ENCODE results near the gene IFT88.

DNA sequence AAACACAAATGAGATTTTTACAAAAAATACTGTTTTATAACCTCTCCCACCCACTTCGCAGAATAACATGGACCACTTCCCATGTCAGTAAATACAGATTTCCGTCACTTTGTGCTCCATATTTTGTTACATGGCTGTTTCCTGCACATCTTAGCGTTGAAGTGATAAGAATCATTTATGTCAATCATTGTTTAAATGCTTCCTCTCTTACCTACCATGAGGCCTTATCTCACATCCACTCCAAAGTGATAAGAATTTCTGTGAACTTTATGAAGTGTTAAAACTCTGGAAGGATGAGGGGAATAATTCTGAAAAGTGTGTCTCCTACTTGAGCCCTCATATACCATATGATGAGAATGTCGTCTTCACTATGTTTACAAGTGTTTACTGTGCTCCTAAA is 100.0 kb downstream of the IFT88 start:
- TF ChIP-seq, protein P1, sequence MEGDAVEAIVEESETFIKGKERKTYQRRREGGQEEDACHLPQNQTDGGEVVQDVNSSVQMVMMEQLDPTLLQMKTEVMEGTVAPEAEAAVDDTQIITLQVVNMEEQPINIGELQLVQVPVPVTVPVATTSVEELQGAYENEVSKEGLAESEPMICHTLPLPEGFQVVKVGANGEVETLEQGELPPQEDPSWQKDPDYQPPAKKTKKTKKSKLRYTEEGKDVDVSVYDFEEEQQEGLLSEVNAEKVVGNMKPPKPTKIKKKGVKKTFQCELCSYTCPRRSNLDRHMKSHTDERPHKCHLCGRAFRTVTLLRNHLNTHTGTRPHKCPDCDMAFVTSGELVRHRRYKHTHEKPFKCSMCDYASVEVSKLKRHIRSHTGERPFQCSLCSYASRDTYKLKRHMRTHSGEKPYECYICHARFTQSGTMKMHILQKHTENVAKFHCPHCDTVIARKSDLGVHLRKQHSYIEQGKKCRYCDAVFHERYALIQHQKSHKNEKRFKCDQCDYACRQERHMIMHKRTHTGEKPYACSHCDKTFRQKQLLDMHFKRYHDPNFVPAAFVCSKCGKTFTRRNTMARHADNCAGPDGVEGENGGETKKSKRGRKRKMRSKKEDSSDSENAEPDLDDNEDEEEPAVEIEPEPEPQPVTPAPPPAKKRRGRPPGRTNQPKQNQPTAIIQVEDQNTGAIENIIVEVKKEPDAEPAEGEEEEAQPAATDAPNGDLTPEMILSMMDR (IDR thresholded peaks at IDR 0.05; ENCODE audit: low read depth, low read length, missing input control): no peak
- TF ChIP-seq MAX (IDR thresholded peaks at IDR 0.05) (no peak), TAF1 (conservative IDR thresholded peaks at IDR 0.05) (no peak), RAD21 (IDR thresholded peaks at IDR 0.05) (no peak), JUND (IDR thresholded peaks at IDR 0.05) (no peak), FOXA1 (IDR thresholded peaks at IDR 0.05) (no peak), EGR1 (IDR thresholded peaks at IDR 0.05; ENCODE audit: low read depth in 2 of 2) (no peak), RXRA (IDR thresholded peaks at IDR 0.05) (no peak), GABPA (IDR thresholded peaks at IDR 0.05 in 1 of 2, conservative IDR thresholded peaks at IDR 0.05 in 1 of 2) (no peak), HNF4A (conservative IDR thresholded peaks at IDR 0.05) (no peak)
- TF ChIP-seq, protein P2, sequence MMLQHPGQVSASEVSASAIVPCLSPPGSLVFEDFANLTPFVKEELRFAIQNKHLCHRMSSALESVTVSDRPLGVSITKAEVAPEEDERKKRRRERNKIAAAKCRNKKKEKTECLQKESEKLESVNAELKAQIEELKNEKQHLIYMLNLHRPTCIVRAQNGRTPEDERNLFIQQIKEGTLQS (IDR thresholded peaks at IDR 0.05): no peak
- TF ChIP-seq, protein P3, sequence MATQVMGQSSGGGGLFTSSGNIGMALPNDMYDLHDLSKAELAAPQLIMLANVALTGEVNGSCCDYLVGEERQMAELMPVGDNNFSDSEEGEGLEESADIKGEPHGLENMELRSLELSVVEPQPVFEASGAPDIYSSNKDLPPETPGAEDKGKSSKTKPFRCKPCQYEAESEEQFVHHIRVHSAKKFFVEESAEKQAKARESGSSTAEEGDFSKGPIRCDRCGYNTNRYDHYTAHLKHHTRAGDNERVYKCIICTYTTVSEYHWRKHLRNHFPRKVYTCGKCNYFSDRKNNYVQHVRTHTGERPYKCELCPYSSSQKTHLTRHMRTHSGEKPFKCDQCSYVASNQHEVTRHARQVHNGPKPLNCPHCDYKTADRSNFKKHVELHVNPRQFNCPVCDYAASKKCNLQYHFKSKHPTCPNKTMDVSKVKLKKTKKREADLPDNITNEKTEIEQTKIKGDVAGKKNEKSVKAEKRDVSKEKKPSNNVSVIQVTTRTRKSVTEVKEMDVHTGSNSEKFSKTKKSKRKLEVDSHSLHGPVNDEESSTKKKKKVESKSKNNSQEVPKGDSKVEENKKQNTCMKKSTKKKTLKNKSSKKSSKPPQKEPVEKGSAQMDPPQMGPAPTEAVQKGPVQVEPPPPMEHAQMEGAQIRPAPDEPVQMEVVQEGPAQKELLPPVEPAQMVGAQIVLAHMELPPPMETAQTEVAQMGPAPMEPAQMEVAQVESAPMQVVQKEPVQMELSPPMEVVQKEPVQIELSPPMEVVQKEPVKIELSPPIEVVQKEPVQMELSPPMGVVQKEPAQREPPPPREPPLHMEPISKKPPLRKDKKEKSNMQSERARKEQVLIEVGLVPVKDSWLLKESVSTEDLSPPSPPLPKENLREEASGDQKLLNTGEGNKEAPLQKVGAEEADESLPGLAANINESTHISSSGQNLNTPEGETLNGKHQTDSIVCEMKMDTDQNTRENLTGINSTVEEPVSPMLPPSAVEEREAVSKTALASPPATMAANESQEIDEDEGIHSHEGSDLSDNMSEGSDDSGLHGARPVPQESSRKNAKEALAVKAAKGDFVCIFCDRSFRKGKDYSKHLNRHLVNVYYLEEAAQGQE (IDR thresholded peaks at IDR 0.05): no peak

All from liver (tissue), 3 donors.